Body of pancreas (tissue), 4 donors: ENCODE data around the gene TENM4. TPM values are rescaled to one million over a fixed set of nuclear protein-coding genes. Genes with fewer than 3 reads are reported as not detected.

ENCODE experiments used
- ATAC-seq: fragments of 150-250 bp; one replicate; pipeline ENCODE4 v1.9.1; 2016
- DNase-seq, 4 donors: peaks; one replicate each; pipeline ENCODE4 v3.0.0-alpha.2; 2019
- H3K27ac ChIP-seq, 4 donors: fragments of 200-600 bp; sonication (generic); 1 replicate in 3 of 4; 2 replicates in 1 of 4; pipeline versions ENCODE4 v1.5.1 to v1.6.1; 2016 to 2019; ENCODE audit warnings: mild to moderate bottlenecking in 1 of 4, mixed read lengths in 1 of 4, moderate library complexity in 1 of 4
- H3K27me3 ChIP-seq, 2 donors: fragments of 200-600 bp; sonication (generic); one replicate each; pipeline ENCODE4 v1.6.0; 2016; ENCODE audit warnings: mild to moderate bottlenecking in 1 of 2
- H3K36me3 ChIP-seq, 2 donors: fragments of 200-600 bp; sonication (generic); replicated peaks in 1 of 2; 2 replicates each; pipeline ENCODE4 v1.5.1; 2016; ENCODE audit warnings: low read depth in 2 of 2; ENCODE audit not compliant: insufficient read depth in 1 of 2
- H3K4me1 ChIP-seq: fragments of 200-600 bp; sonication (generic); one replicate; pipeline ENCODE4 v1.6.0; 2016
- H3K4me3 ChIP-seq, 2 donors: fragments of 200-600 bp; sonication (generic); 1 replicate in 1 of 2; 2 replicates in 1 of 2; pipeline ENCODE4 v1.5.1; 2016 to 2019
- H3K9me3 ChIP-seq, 3 donors: fragments of 200-600 bp; sonication (generic); 1 replicate in 2 of 3; 2 replicates in 1 of 3; pipeline ENCODE4 v1.5.1; 2016
- POLR2A ChIP-seq, 3 donors: fragments of 450-650 bp; IDR thresholded peaks; one replicate each; pipeline ENCODE4 v1.6.1; 2016; ENCODE audit warnings: antibody characterized with exemption in 3 of 3, mild to moderate bottlenecking in 2 of 3
- WGBS, 2 donors: methylation state at CpG; one replicate each; pipeline ENCODE4 v1.1.5; 2017; 5-methylcytosine and 5-hydroxymethylcytosine counted together
- intact Hi-C: fragments of 100-400 bp; cut with DNase I; formaldehyde crosslinking; loops from one replicate; pipeline ENCODE4 v1.15.1; 2023
- total RNA-seq, 2 donors: library from RNA; depleted of rRNA; stranded (reverse); fragments of >200 nt; gene quantifications; one replicate each; pipeline ENCODE4 v1.1.0, GENCODE V29; 2016
- TF ChIP-seq, protein P1 (sequence below), 7 experiments: fragments of 450-650 bp in 4 of 7; fragments of 200-600 bp in 3 of 7; sonication (generic) in 3 of 7; IDR thresholded peaks; one replicate each; pipeline ENCODE4 v1.5.1; 2016 to 2019; ENCODE audit warnings: antibody characterized with exemption in 7 of 7

TENM4 gene
- total RNA-seq, 2 donors from 2014 or later: 0.78 to 6.6 TPM

GRCh38 chr11:79427611-79428327 is 13.1 kb downstream of the TENM4 start:
- TF ChIP-seq, protein P1, sequence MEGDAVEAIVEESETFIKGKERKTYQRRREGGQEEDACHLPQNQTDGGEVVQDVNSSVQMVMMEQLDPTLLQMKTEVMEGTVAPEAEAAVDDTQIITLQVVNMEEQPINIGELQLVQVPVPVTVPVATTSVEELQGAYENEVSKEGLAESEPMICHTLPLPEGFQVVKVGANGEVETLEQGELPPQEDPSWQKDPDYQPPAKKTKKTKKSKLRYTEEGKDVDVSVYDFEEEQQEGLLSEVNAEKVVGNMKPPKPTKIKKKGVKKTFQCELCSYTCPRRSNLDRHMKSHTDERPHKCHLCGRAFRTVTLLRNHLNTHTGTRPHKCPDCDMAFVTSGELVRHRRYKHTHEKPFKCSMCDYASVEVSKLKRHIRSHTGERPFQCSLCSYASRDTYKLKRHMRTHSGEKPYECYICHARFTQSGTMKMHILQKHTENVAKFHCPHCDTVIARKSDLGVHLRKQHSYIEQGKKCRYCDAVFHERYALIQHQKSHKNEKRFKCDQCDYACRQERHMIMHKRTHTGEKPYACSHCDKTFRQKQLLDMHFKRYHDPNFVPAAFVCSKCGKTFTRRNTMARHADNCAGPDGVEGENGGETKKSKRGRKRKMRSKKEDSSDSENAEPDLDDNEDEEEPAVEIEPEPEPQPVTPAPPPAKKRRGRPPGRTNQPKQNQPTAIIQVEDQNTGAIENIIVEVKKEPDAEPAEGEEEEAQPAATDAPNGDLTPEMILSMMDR (IDR thresholded peaks at IDR 0.05): no peak
- TF ChIP-seq POLR2A (IDR thresholded peaks at IDR 0.05): no peak
- ATAC-seq (no peak), DNase-seq (no peak)
- H3K4me3 ChIP-seq: no peak overlapping the region
- no peak overlapping the region for H3K27ac ChIP-seq
- no peaks in the 10 kb centered on the region for H3K9me3 ChIP-seq
- no peaks in the 10 kb centered on the region for H3K27me3 ChIP-seq
- intact Hi-C loops: no loop called here
- H3K4me1 ChIP-seq: no peaks in the 10 kb centered on the region
- H3K36me3 ChIP-seq: no peaks in the 10 kb centered on the region
- WGBS, 2 donors: 70 to 81% methylated on average over 5 of the region's 5 CpGs

DNA sequence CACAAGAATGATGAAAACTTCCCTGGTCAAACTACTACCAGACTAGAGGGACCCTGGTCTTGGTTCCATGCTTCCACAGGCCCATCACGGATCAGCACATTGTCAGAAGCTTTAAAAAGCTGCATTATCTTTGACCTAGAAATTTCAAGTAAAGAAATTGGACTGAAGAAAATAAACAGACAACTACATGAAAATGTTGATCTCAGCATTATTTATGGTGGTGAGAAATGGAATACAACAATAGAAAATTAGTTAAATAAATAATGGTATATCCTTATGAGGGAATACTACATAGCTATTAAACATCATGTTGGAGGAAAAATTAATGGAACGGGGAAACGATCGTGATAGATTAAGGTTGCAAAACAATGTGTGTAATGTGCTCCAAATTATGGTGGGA is 13.7 kb downstream of the TENM4 start:
- no peak for TF ChIP-seq POLR2A (IDR thresholded peaks at IDR 0.05)
- TF ChIP-seq, protein P1 (IDR thresholded peaks at IDR 0.05): no peak
- Histone ChIP-seq H3K27ac (no peak overlapping the region), H3K36me3 (no peaks in the 10 kb centered on the region), H3K9me3 (no peaks in the 10 kb centered on the region), H3K27me3 (no peaks in the 10 kb centered on the region), H3K4me1 (no peaks in the 10 kb centered on the region), H3K4me3 (no peak overlapping the region)
- intact Hi-C loops: no loop called here
- WGBS, 2 donors: 78 to 79% methylated on average over 4 of the region's 4 CpGs
- no peak for ATAC-seq
- DNase-seq: no peak

- 48 to 54% methylated on average over 2 of the region's 2 CpGs for WGBS, 2 donors
- H3K4me3 ChIP-seq: no peak overlapping the region
- DNase-seq: no peak
- no peak overlapping the region for H3K27ac ChIP-seq
- H3K4me1 ChIP-seq: no peaks in the 10 kb centered on the region
- no peaks in the 10 kb centered on the region for H3K36me3 ChIP-seq
- H3K9me3 ChIP-seq: no peaks in the 10 kb centered on the region
- intact Hi-C loops: no loop called here
- no peak for ATAC-seq
- no peaks in the 10 kb centered on the region for H3K27me3 ChIP-seq
- TF ChIP-seq, protein P1 (IDR thresholded peaks at IDR 0.05): no peak
- no peak for TF ChIP-seq POLR2A (IDR thresholded peaks at IDR 0.05)
Observed at GRCh38 chr11:79425463-79425862, 15.4 kb downstream of the TENM4 start.

DNA sequence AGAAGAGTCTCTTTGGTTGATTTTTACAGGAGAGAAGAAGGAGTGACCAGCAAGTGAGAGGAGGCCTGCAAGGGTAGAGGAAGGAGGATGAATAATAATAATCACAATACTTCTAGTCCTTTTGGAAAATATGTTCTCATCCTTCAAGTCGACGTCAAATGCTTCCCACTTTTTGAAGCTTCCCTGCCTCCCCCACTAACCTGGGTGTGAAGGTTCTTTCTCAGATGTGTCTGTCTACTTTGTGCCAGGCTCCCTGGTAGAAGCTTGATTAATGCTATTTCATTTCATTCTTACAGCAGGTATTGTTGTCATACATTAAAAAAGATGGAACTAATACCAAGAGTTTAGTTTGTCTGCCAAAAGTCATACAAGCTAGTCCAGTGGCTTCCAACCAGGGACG is 17.1 kb downstream of the TENM4 start:
- no peaks in the 10 kb centered on the region for H3K4me1 ChIP-seq
- TF ChIP-seq, protein P1 (IDR thresholded peaks at IDR 0.05): no peak
- no peak for TF ChIP-seq POLR2A (IDR thresholded peaks at IDR 0.05)
- H3K36me3 ChIP-seq: no peaks in the 10 kb centered on the region
- no peak overlapping the region for H3K27ac ChIP-seq
- ATAC-seq: no peak
- no peaks in the 10 kb centered on the region for H3K27me3 ChIP-seq
- 61 to 71% methylated on average over 3 of the region's 3 CpGs for WGBS, 2 donors
- no peak for DNase-seq
- no peaks in the 10 kb centered on the region for H3K9me3 ChIP-seq
- intact Hi-C loops: no loop called here
- no peak overlapping the region for H3K4me3 ChIP-seq

DNA sequence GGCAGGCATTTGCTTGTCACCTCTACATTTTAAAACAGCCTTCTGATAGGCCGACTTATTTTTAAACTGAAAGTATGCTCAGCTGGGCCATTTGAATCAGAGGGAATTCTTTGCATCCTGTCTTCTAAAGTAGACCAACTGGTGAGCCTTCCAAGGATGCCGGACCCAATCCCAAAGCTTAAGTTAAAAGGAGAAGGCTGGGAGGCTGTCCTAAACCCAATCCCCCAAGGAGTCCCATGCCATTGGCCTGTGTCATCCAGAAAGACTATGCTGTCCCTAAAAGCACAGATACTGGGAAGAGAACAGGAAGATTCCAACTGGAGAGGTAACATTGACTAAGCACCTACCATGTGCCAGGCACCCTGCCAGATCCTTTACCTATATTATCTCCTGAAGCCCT is 18.0 kb downstream of the TENM4 start:
- Histone ChIP-seq H3K36me3 (no peaks in the 10 kb centered on the region), H3K27me3 (no peaks in the 10 kb centered on the region), H3K4me3 (no peak overlapping the region), H3K27ac (no peak overlapping the region), H3K4me1 (no peaks in the 10 kb centered on the region), H3K9me3 (no peaks in the 10 kb centered on the region)
- TF ChIP-seq, protein P1 (IDR thresholded peaks at IDR 0.05): no peak
- TF ChIP-seq POLR2A (IDR thresholded peaks at IDR 0.05): no peak
- WGBS, 2 donors: 68 to 91% methylated on average over 2 of the region's 2 CpGs
- DNase-seq: no peak
- ATAC-seq: no peak
- intact Hi-C loops: no loop called here
